ENCODE results near the gene UGT1A5.
A peak's percentile ranks its signal among the peaks of the same experiment; 100 is the strongest.

GRCh38 chr2:233764264-233764663 lies 51.6 kb downstream of the UGT1A5 start:
- TF ChIP-seq CTCF (IDR thresholded peaks at IDR 0.05), result no peak
- TF ChIP-seq POLR2A (IDR thresholded peaks at IDR 0.05), result peak; percentile 40
